NCI-H2227 (cell line): ENCODE data around the gene RCSD1.

Experiments used
- DNase-seq: peaks from one replicate; lab custom pipeline; 2025; ENCODE audit not compliant: unreplicated experiment; lab: John Stamatoyannopoulos, UW

RCSD1 gene

GRCh38 chr1:167640051-167640450 lies 10.0 kb downstream of the RCSD1 start:
- no peak for DNase-seq

GRCh38 chr1:167641786-167642500 lies 11.9 kb downstream of the RCSD1 start:
- DNase-seq = no peak

GRCh38 chr1:167642501-167642826 lies 12.4 kb downstream of the RCSD1 start:
- no peak for DNase-seq

- DNase-seq = no peak
Measured at GRCh38 chr1:167643441-167643840, 13.4 kb downstream of the RCSD1 start.

- DNase-seq = no peak
Measured at GRCh38 chr1:167644551-167644950, 14.5 kb downstream of the RCSD1 start.

GRCh38 chr1:167645140-167645541 lies 15.1 kb downstream of the RCSD1 start:
- DNase-seq = no peak

GRCh38 chr1:167645625-167646414 lies 15.8 kb downstream of the RCSD1 start:
- no peak for DNase-seq

- DNase-seq = no peak
Measured at GRCh38 chr1:167648252-167648849, 18.3 kb downstream of the RCSD1 start.

GRCh38 chr1:167648978-167649744 lies 19.1 kb downstream of the RCSD1 start:
- no peak for DNase-seq

GRCh38 chr1:167650269-167651160 lies 20.5 kb downstream of the RCSD1 start:
- no peak for DNase-seq

GRCh38 chr1:167651161-167651693 lies 21.2 kb downstream of the RCSD1 start:
- no peak for DNase-seq

- no peak for DNase-seq
Measured at GRCh38 chr1:167654975-167655575, 25.0 kb downstream of the RCSD1 start.

- no peak for DNase-seq
Measured at GRCh38 chr1:167656657-167657056, 26.6 kb downstream of the RCSD1 start.

GRCh38 chr1:167658574-167659328 lies 28.7 kb downstream of the RCSD1 start:
- no peak for DNase-seq

- DNase-seq = no peak
Measured at GRCh38 chr1:167659450-167659849, 29.4 kb downstream of the RCSD1 start.

GRCh38 chr1:167659881-167660280 lies 29.8 kb downstream of the RCSD1 start:
- no peak for DNase-seq

GRCh38 chr1:167661527-167662426 lies 31.7 kb downstream of the RCSD1 start:
- DNase-seq = no peak
